Trophoblast cell (in vitro differentiated cells and primary cell): ENCODE results near the gene DCC.

Experiments
- DNase-seq, 2 donors: peaks; one replicate each; pipeline ENCODE4 v3.0.0-alpha.2; 2016
- H2AFZ ChIP-seq: 2 replicates; pipeline ENCODE4 v1.6.1; 2013; ENCODE audit warnings: low read length, moderate library complexity, mild to moderate bottlenecking; ENCODE audit not compliant: insufficient read depth, poor library complexity
- H2AK5ac ChIP-seq: 2 replicates; pipeline ENCODE4 v1.6.1; 2013; ENCODE audit warnings: mild to moderate bottlenecking, low read length
- H2BK120ac ChIP-seq: 2 replicates; pipeline ENCODE4 v1.6.1; 2013; ENCODE audit warnings: low read length, mild to moderate bottlenecking, moderate library complexity; ENCODE audit not compliant: insufficient read depth, poor library complexity
- H2BK12ac ChIP-seq: 2 replicates; pipeline ENCODE4 v1.6.1; 2013; ENCODE audit warnings: mild to moderate bottlenecking, low read length, moderate library complexity
- H2BK5ac ChIP-seq: 2 replicates; pipeline ENCODE4 v1.6.1; 2013; ENCODE audit warnings: low read length, low read depth, moderate library complexity, mild to moderate bottlenecking; ENCODE audit not compliant: poor library complexity
- H3K14ac ChIP-seq: 2 replicates; pipeline ENCODE4 v1.6.1; 2013; ENCODE audit warnings: mild to moderate bottlenecking, low read length
- H3K18ac ChIP-seq: 2 replicates; pipeline ENCODE4 v1.6.1; 2013; ENCODE audit warnings: mild to moderate bottlenecking, low read length
- H3K23ac ChIP-seq: 2 replicates; pipeline ENCODE4 v1.6.1; 2013; ENCODE audit warnings: low read length
- H3K27ac ChIP-seq: 2 replicates; pipeline ENCODE4 v1.5.1; 2013; ENCODE audit warnings: low read depth, mild to moderate bottlenecking, inconsistent platforms, low read length, moderate library complexity
- H3K27me3 ChIP-seq: 2 replicates; pipeline ENCODE4 v1.6.1; 2013; ENCODE audit warnings: inconsistent platforms, mild to moderate bottlenecking, low read length, moderate library complexity; ENCODE audit not compliant: insufficient read depth
- H3K36me3 ChIP-seq, 2 experiments: 1 replicate in 1 of 2; 2 replicates in 1 of 2; pipeline ENCODE4 v1.6.1; 2013; ENCODE audit warnings: low read length in 2 of 2, mild to moderate bottlenecking in 2 of 2, moderate library complexity in 1 of 2; ENCODE audit not compliant: insufficient read depth in 2 of 2, control insufficient read depth in 1 of 2
- H3K4ac ChIP-seq: 2 replicates; pipeline ENCODE4 v1.6.1; 2013; ENCODE audit warnings: low read depth, mild to moderate bottlenecking, low read length, moderate library complexity
- H3K4me1 ChIP-seq, 2 experiments: 1 replicate in 1 of 2; 2 replicates in 1 of 2; pipeline ENCODE4 v1.6.1; 2013; ENCODE audit warnings: low read length in 2 of 2, mild to moderate bottlenecking in 2 of 2, moderate library complexity in 1 of 2; ENCODE audit not compliant: insufficient read depth in 2 of 2, control insufficient read depth in 1 of 2
- H3K4me2 ChIP-seq: 2 replicates; pipeline ENCODE4 v1.6.1; 2013; ENCODE audit warnings: inconsistent platforms, mild to moderate bottlenecking, low read length, moderate library complexity
- H3K4me3 ChIP-seq: 2 replicates; pipeline ENCODE4 v1.5.1; 2013; ENCODE audit warnings: mild to moderate bottlenecking, low read depth, low read length, inconsistent platforms
- H3K79me1 ChIP-seq: one replicate; pipeline ENCODE4 v1.6.1; 2013; ENCODE audit warnings: low read length
- H3K79me2 ChIP-seq: 2 replicates; pipeline ENCODE4 v1.6.1; 2013; ENCODE audit warnings: low read length, mild to moderate bottlenecking; ENCODE audit not compliant: control insufficient read depth, insufficient read depth, poor library complexity
- H3K9ac ChIP-seq: 2 replicates; pipeline ENCODE4 v1.6.1; 2013; ENCODE audit warnings: mild to moderate bottlenecking, low read length
- H3K9me3 ChIP-seq: 2 replicates; pipeline ENCODE4 v1.6.1; 2013; ENCODE audit warnings: low read depth, mild to moderate bottlenecking, control low read depth, inconsistent platforms, low read length; ENCODE audit not compliant: insufficient read depth
- H4K12ac ChIP-seq: 2 replicates; pipeline ENCODE4 v1.6.1; 2013; ENCODE audit warnings: low read depth, mild to moderate bottlenecking, low read length, moderate library complexity
- H4K8ac ChIP-seq: 2 replicates; pipeline ENCODE4 v1.6.1; 2013; ENCODE audit warnings: low read depth, mild to moderate bottlenecking, low read length, moderate library complexity
- H4K91ac ChIP-seq: one replicate; pipeline ENCODE4 v1.6.1; 2013; ENCODE audit warnings: low read depth, mild to moderate bottlenecking, low read length, moderate library complexity
- WGBS: extraction: QIAGEN DNeasy Blood & Tissue Kit; methylation state at CpG from one replicate; pipeline ENCODE4 v1.1.7; 2013; ENCODE audit warnings: missing lambda C conversion rate; ENCODE audit not compliant: insufficient read length, insufficient coverage; ENCODE audit errors: extremely low coverage; 5-methylcytosine and 5-hydroxymethylcytosine counted together

The DCC gene

DNA sequence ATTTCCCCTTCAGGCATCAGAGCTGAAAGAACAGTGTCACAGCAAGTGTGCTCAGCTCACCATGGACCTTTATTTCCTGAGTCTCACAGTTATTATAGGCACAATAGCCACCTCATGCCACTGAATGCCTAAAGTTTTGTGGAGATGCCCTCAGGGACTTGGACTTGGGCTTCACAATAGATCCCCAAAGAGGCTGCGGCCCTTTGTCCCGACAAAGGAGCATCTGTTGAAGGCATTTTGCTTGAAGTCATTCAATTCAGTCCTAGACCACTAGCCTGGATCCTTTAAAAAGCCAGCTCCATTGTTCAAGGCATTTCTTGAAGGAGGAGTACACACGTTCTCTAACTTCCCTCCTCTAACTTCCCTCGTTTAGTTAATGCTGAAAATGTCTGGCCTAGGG lies 125.4 kb downstream of the DCC start:
- Histone ChIP-seq H4K12ac (no peak overlapping the region), H3K4ac (no peak overlapping the region), H3K27ac (no peak overlapping the region), H3K4me1 (no peaks in the 10 kb centered on the region), H2BK5ac (no peak overlapping the region), H2AFZ (no peak overlapping the region), H3K18ac (no peak overlapping the region), H3K27me3 (no peaks in the 10 kb centered on the region), H2BK120ac (no peak overlapping the region), H3K79me2 (no peaks in the 10 kb centered on the region), H3K9ac (no peak overlapping the region), H2AK5ac (no peak overlapping the region), H3K9me3 (no peaks in the 10 kb centered on the region), H3K36me3 (no peaks in the 10 kb centered on the region), H3K14ac (no peak overlapping the region), H4K91ac (no peak overlapping the region), H4K8ac (no peak overlapping the region), H3K4me3 (no peak overlapping the region), H2BK12ac (no peak overlapping the region), H3K79me1 (no peaks in the 10 kb centered on the region), H3K23ac (no peak overlapping the region), H3K4me2 (no peak overlapping the region)
- WGBS: no CpG with 5 or more reads among the region's 4 CpGs
- no peak for DNase-seq

DNA sequence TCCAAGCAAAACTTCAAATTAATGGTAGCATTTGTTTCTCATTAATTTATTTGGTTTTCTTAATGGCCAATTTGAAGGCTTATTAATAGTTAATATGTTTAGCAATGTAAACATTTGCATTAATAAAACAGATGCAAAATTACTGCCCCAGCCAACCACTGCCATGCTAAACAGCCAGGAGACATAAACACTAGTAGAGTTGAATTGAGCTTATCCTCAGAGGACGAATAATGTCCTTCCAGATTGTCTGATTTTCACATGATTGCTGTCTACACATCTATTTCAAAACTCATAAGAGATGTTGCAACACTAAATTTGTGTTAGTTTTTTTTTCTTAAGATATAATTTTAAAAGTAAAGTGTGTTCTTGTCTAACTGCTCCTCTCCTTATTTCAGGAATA lies 128.5 kb downstream of the DCC start:
- Histone ChIP-seq H4K8ac (no peak overlapping the region), H3K27me3 (no peaks in the 10 kb centered on the region), H3K23ac (no peak overlapping the region), H3K9me3 (no peaks in the 10 kb centered on the region), H3K36me3 (no peaks in the 10 kb centered on the region), H3K14ac (no peak overlapping the region), H3K27ac (no peak overlapping the region), H3K4me2 (no peak overlapping the region), H3K18ac (no peak overlapping the region), H2BK120ac (no peak overlapping the region), H4K12ac (no peak overlapping the region), H3K4me1 (no peaks in the 10 kb centered on the region), H2BK12ac (no peak overlapping the region), H3K79me2 (no peaks in the 10 kb centered on the region), H3K4me3 (no peak overlapping the region), H3K4ac (no peak overlapping the region), H3K9ac (no peak overlapping the region), H2AK5ac (no peak overlapping the region), H4K91ac (no peak overlapping the region), H3K79me1 (no peaks in the 10 kb centered on the region), H2AFZ (no peak overlapping the region), H2BK5ac (no peak overlapping the region)
- no peak for DNase-seq
- no CpG with 5 or more reads among the region's 1 CpG for WGBS

GRCh38 chr18:52475325-52475724 lies 135.3 kb downstream of the DCC start:
- Histone ChIP-seq H2BK12ac (no peak overlapping the region), H3K27me3 (no peaks in the 10 kb centered on the region), H3K14ac (no peak overlapping the region), H4K91ac (no peak overlapping the region), H3K4me1 (no peaks in the 10 kb centered on the region), H3K79me1 (no peaks in the 10 kb centered on the region), H3K9me3 (no peaks in the 10 kb centered on the region), H2AFZ (no peak overlapping the region), H3K23ac (no peak overlapping the region), H2AK5ac (no peak overlapping the region), H4K12ac (no peak overlapping the region), H3K4ac (no peak overlapping the region), H2BK5ac (no peak overlapping the region), H3K18ac (no peak overlapping the region), H3K9ac (no peak overlapping the region), H3K36me3 (no peaks in the 10 kb centered on the region), H4K8ac (no peak overlapping the region), H3K4me2 (no peak overlapping the region), H3K79me2 (no peaks in the 10 kb centered on the region), H3K27ac (no peak overlapping the region), H2BK120ac (no peak overlapping the region), H3K4me3 (no peak overlapping the region)
- WGBS: no CpG with 5 or more reads among the region's 3 CpGs
- no peak for DNase-seq

GRCh38 chr18:52481116-52481515 lies 141.1 kb downstream of the DCC start:
- Histone ChIP-seq H4K12ac (no peak overlapping the region), H3K27me3 (no peaks in the 10 kb centered on the region), H2AFZ (no peak overlapping the region), H2AK5ac (no peak overlapping the region), H4K91ac (no peak overlapping the region), H2BK12ac (no peak overlapping the region), H3K79me1 (no peaks in the 10 kb centered on the region), H3K23ac (no peak overlapping the region), H2BK120ac (no peak overlapping the region), H3K36me3 (no peaks in the 10 kb centered on the region), H3K4ac (no peak overlapping the region), H3K14ac (no peak overlapping the region), H3K27ac (no peak overlapping the region), H3K79me2 (no peaks in the 10 kb centered on the region), H3K4me3 (no peak overlapping the region), H3K18ac (no peak overlapping the region), H3K9me3 (no peaks in the 10 kb centered on the region), H3K9ac (no peak overlapping the region), H3K4me2 (no peak overlapping the region), H3K4me1 (no peaks in the 10 kb centered on the region), H2BK5ac (no peak overlapping the region), H4K8ac (no peak overlapping the region)
- WGBS: no CpG with 5 or more reads among the region's 6 CpGs
- DNase-seq: no peak
